ENCODE results near the gene CLSTN2. TPM values are rescaled to one million over a fixed set of nuclear protein-coding genes. Genes with fewer than 3 reads are reported as not detected.

The CLSTN2 gene
- total RNA-seq, 4 donors from 2014 or later, result 13.4 to 21.3 (median 19.4) TPM

DNA sequence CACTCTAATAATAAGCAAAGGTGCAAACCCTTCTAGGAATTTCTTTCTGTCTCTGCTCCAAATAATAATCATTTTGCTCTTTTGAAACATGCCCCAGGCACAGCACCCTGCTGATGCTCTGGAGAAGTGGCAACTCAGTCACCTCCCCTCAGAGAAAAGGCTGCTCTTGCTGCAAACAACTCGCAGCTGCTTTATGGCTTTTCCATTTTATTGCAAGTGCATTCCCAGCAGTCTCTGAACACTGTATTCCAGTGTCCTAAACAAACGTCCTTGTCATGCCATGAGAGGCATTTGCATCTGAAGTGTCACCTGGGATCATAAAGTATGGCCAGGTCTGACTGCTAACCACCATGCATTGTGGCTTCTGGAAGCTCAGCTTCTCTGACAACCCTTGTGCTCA is 384.8 kb downstream of the CLSTN2 start:
- H3K27me3 ChIP-seq, result no peaks in the 10 kb centered on the region
- no peak overlapping the region for H3K4me3 ChIP-seq
- no peak overlapping the region for H3K27ac ChIP-seq
- no peaks in the 10 kb centered on the region for H3K4me1 ChIP-seq
- no peaks in the 10 kb centered on the region for H3K36me3 ChIP-seq
- H3K9me3 ChIP-seq, result no peaks in the 10 kb centered on the region
- 23 to 52% methylated on average over 2 of the region's 2 CpGs for WGBS, 2 donors
- TF ChIP-seq POLR2A (IDR thresholded peaks at IDR 0.05) (no peak), EP300 (IDR thresholded peaks at IDR 0.05) (no peak)
- TF ChIP-seq, protein P1, sequence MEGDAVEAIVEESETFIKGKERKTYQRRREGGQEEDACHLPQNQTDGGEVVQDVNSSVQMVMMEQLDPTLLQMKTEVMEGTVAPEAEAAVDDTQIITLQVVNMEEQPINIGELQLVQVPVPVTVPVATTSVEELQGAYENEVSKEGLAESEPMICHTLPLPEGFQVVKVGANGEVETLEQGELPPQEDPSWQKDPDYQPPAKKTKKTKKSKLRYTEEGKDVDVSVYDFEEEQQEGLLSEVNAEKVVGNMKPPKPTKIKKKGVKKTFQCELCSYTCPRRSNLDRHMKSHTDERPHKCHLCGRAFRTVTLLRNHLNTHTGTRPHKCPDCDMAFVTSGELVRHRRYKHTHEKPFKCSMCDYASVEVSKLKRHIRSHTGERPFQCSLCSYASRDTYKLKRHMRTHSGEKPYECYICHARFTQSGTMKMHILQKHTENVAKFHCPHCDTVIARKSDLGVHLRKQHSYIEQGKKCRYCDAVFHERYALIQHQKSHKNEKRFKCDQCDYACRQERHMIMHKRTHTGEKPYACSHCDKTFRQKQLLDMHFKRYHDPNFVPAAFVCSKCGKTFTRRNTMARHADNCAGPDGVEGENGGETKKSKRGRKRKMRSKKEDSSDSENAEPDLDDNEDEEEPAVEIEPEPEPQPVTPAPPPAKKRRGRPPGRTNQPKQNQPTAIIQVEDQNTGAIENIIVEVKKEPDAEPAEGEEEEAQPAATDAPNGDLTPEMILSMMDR (IDR thresholded peaks at IDR 0.05), result no peak
- DNase-seq (ENCODE audit: low spot score in 2 of 2), result no peak

DNA sequence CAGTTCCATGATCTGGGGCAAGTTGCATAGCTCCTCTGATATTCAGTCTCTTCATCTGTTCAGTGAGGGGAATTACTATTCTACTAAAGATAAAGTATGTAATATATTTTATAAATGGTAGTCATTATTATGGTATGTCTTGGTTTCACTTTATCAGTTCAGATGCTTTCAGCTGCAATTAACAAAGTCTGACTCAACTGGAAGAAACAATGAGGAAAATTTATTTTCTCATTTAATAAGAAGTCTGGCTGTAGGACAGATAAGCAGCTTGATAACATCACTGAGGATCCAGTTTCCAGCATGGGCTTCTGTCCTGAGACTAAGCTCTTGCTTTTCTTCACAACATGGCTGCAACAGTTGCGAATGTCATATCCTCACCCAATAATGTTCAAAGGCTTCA is 388.6 kb downstream of the CLSTN2 start:
- Histone ChIP-seq H3K27ac (no peak overlapping the region), H3K27me3 (no peaks in the 10 kb centered on the region), H3K36me3 (no peaks in the 10 kb centered on the region), H3K9me3 (no peaks in the 10 kb centered on the region), H3K4me3 (no peak overlapping the region), H3K4me1 (no peaks in the 10 kb centered on the region)
- TF ChIP-seq, protein P1 (IDR thresholded peaks at IDR 0.05), result no peak
- TF ChIP-seq EP300 (IDR thresholded peaks at IDR 0.05), result no peak
- TF ChIP-seq POLR2A (IDR thresholded peaks at IDR 0.05), result no peak
- DNase-seq (ENCODE audit: low spot score in 2 of 2), result no peak
- WGBS, 2 donors, result 89 to 96% methylated on average over 1 of the region's 1 CpG

DNA sequence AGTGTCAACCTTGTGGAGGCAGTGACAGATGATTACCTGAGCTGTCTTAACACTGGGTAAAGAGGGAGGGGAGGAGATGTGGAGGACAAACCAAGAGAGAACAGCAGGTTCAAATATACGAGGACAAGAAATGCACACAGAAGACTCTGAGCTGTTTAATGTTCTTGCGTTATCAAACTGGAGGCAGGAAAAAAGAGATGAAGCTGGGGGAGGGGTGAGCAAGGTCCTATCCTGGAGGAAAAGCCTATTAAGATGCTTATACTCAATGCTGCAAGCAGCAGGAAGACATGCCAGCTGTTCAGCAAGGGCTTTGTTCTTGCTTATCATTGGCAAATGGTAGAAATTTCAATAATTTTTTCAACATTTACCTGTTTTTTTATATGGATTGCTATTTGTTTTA is 397.1 kb downstream of the CLSTN2 start:
- no peak overlapping the region for H3K4me3 ChIP-seq
- 59 to 75% methylated on average over 2 of the region's 2 CpGs for WGBS, 2 donors
- H3K36me3 ChIP-seq, result no peaks in the 10 kb centered on the region
- no peaks in the 10 kb centered on the region for H3K9me3 ChIP-seq
- no peak for DNase-seq (ENCODE audit: low spot score in 2 of 2)
- no peak overlapping the region for H3K27ac ChIP-seq
- no peaks in the 10 kb centered on the region for H3K27me3 ChIP-seq
- TF ChIP-seq EP300 (IDR thresholded peaks at IDR 0.05) (no peak), POLR2A (IDR thresholded peaks at IDR 0.05) (no peak)
- TF ChIP-seq, protein P1 (IDR thresholded peaks at IDR 0.05), result no peak
- no peaks in the 10 kb centered on the region for H3K4me1 ChIP-seq

DNA sequence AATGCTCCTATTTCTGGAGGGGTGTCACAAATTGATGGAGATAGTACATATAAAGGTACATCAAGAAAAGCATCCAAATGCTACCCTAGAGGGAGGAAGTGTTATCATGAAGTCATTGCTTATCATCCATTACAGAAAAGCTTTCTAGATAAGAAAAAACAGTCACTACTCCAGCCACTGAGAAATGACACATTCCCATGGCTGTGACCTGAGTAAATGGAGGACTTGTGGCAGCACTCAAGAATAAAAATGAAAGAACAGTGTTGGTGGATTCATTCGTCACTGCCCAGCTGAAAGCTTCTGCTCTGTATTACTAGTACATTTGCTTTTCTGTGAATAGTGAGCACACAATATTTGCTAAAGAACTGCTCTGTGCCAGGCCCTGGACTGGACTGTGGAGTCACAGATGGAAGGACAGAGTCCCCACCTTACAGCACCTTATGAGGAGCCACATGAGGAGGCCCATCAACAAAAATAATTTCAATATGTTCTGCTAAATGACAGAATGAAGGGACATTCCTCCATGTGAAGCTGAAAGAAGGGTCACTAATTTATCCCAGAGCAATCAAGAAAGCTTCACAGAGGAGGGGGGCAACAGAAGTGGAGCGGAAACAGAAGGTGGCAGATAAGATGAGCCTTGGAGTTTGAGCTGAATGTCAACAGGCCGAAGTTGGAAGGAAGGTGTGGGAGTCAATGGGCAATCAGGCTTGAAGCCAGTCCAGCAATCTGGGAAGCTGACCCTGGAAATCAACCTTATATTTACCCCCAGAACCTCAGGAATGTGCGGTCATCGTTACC is 399.3 kb downstream of the CLSTN2 start:
- Histone ChIP-seq H3K27ac (no peak overlapping the region), H3K36me3 (no peaks in the 10 kb centered on the region), H3K4me3 (no peak overlapping the region), H3K4me1 (no peaks in the 10 kb centered on the region), H3K27me3 (no peaks in the 10 kb centered on the region), H3K9me3 (no peaks in the 10 kb centered on the region)
- 82 to 83% methylated on average over 5 of the region's 5 CpGs for WGBS, 2 donors
- TF ChIP-seq POLR2A (IDR thresholded peaks at IDR 0.05) (no peak), EP300 (IDR thresholded peaks at IDR 0.05) (no peak)
- TF ChIP-seq, protein P1 (IDR thresholded peaks at IDR 0.05), result no peak
- no peak for DNase-seq (ENCODE audit: low spot score in 2 of 2)

DNA sequence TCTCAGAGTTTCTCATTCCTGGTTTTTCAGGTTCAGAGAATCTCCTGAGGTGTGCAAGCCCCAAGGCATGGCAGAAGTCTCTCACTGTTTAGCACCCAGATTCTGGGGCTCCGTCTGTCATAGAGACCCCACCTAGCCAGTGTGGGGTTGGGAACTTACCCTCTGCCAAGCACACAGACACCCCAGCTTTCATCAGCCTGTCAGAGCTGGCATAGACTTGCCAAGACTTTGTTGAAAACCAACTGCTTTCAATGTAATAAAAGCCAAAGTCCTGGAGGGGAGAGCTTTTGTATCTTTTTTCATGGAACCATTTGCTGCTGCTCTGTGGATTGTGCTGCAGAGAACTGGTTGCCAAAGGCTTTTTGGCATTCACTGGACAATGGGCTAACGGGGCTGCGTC is 401.5 kb downstream of the CLSTN2 start:
- Histone ChIP-seq H3K27me3 (no peaks in the 10 kb centered on the region), H3K4me3 (no peak overlapping the region), H3K9me3 (no peaks in the 10 kb centered on the region), H3K27ac (no peak overlapping the region), H3K4me1 (no peaks in the 10 kb centered on the region), H3K36me3 (no peaks in the 10 kb centered on the region)
- no peak for DNase-seq (ENCODE audit: low spot score in 2 of 2)
- WGBS, 2 donors, result 59 to 78% methylated on average over 3 of the region's 3 CpGs
- TF ChIP-seq, protein P1 (IDR thresholded peaks at IDR 0.05), result no peak

Measured in tibial nerve (tissue), 4 donors.